Neural cell (in vitro differentiated cells): ENCODE measurements around the gene VIPR1. TPM values are rescaled to one million over a fixed set of nuclear protein-coding genes. Genes with fewer than 3 reads are reported as not detected.

ENCODE experiments used
- H2AFZ ChIP-seq: fragments of 200-600, 300-800 bp; sonication (generic), shearing (Covaris generic); 2 replicates; pipeline ENCODE4 v1.6.0; 2014; ENCODE audit warnings: low read depth, mild to moderate bottlenecking, antibody characterized with exemption, low read length, moderate library complexity
- H3F3A ChIP-seq: fragments of 200-600 bp; shearing (Covaris generic); 2 replicates; pipeline ENCODE4 v1.6.1; 2016; ENCODE audit warnings: mild to moderate bottlenecking, moderate library complexity, mixed read lengths, antibody characterized with exemption, low read length; ENCODE audit not compliant: insufficient read depth, poor library complexity, severe bottlenecking
- H3K27ac ChIP-seq: fragments of 200-600, 300-800 bp; sonication (generic), shearing (Covaris generic); 2 replicates; pipeline ENCODE4 v1.5.1; 2014; ENCODE audit warnings: mild to moderate bottlenecking, low read length, moderate library complexity
- H3K27me3 ChIP-seq: fragments of 300-800, 200-600 bp; sonication (generic), shearing (Covaris generic); 2 replicates; pipeline ENCODE4 v1.6.0; 2014; ENCODE audit warnings: mild to moderate bottlenecking, low read depth, low read length, moderate library complexity; ENCODE audit not compliant: insufficient read depth
- H3K36me3 ChIP-seq: fragments of 300-800, 200-600 bp; sonication (generic), shearing (Covaris generic); 2 replicates; pipeline ENCODE4 v1.5.1; 2014; ENCODE audit warnings: mild to moderate bottlenecking, antibody characterized with exemption, low read length, moderate library complexity; ENCODE audit not compliant: insufficient read depth
- H3K4me2 ChIP-seq: fragments of 300-800, 200-600 bp; sonication (generic), shearing (Covaris generic); 2 replicates; pipeline ENCODE4 v1.6.0; 2014; ENCODE audit warnings: mild to moderate bottlenecking, low read length
- H3K4me3 ChIP-seq: fragments of 300-800, 200-600 bp; sonication (generic), shearing (Covaris generic); 2 replicates; pipeline ENCODE4 v1.5.1; 2014; ENCODE audit warnings: mild to moderate bottlenecking, low read length, moderate library complexity
- H3K79me2 ChIP-seq: fragments of 200-600 bp; shearing (Covaris generic); replicated peaks from 2 replicates; pipeline ENCODE4 v1.6.0; 2014; ENCODE audit warnings: mild to moderate bottlenecking, low read length, moderate library complexity; ENCODE audit not compliant: insufficient read depth
- H3K9ac ChIP-seq: fragments of 300-800, 200-600 bp; sonication (generic), shearing (Covaris generic); 2 replicates; pipeline ENCODE4 v1.6.1; 2016; ENCODE audit warnings: mild to moderate bottlenecking, low read length, mixed read lengths
- H3K9me2 ChIP-seq: fragments of 200-600 bp; shearing (Covaris generic); 2 replicates; pipeline ENCODE4 v1.6.1; 2016; ENCODE audit warnings: mild to moderate bottlenecking, low read length, mixed read lengths; ENCODE audit not compliant: insufficient read depth
- H3K9me3 ChIP-seq: fragments of 200-600, 300-800 bp; sonication (generic), shearing (Covaris generic); 2 replicates; pipeline ENCODE4 v1.6.1; 2016; ENCODE audit warnings: mild to moderate bottlenecking, mixed run types, low read length, moderate library complexity, mixed read lengths
- H4K20me1 ChIP-seq: fragments of 200-600 bp; shearing (Covaris generic); 2 replicates; pipeline ENCODE4 v1.6.1; 2016; ENCODE audit warnings: mild to moderate bottlenecking, mixed run types; ENCODE audit not compliant: insufficient read depth
- CTCF ChIP-seq: fragments of 450-650 bp; IDR thresholded peaks from 2 replicates; pipeline ENCODE4 v1.5.1; 2014; ENCODE audit warnings: antibody characterized with exemption, mild to moderate bottlenecking, moderate library complexity; ENCODE audit not compliant: poor library complexity, severe bottlenecking
- EP300 ChIP-seq: fragments of 450-650 bp; conservative IDR thresholded peaks from 2 replicates; pipeline ENCODE4 v1.6.1; 2014; ENCODE audit warnings: antibody characterized with exemption, mild to moderate bottlenecking, moderate library complexity; ENCODE audit not compliant: poor library complexity, severe bottlenecking
- EZH2 ChIP-seq: fragments of 200-600, 300-800 bp; shearing (Covaris generic), sonication (generic); IDR thresholded peaks from 2 replicates; pipeline ENCODE4 v1.6.1; 2014; ENCODE audit warnings: antibody characterized with exemption, low read length, borderline replicate concordance, mild to moderate bottlenecking; ENCODE audit not compliant: insufficient read depth, poor library complexity, severe bottlenecking
- MXI1 ChIP-seq: fragments of 450-650 bp; conservative IDR thresholded peaks from 2 replicates; pipeline ENCODE4 v1.6.1; 2014; ENCODE audit warnings: antibody characterized with exemption, mild to moderate bottlenecking; ENCODE audit not compliant: poor library complexity, severe bottlenecking
- POLR2AphosphoS5 ChIP-seq: IDR thresholded peaks from 2 replicates; pipeline ENCODE4 v1.6.1; 2012
- RAD21 ChIP-seq: fragments of 450-650 bp; conservative IDR thresholded peaks from 2 replicates; pipeline ENCODE4 v1.6.1; 2014; ENCODE audit warnings: antibody characterized with exemption, mild to moderate bottlenecking, moderate library complexity
- REST ChIP-seq: IDR thresholded peaks from 2 replicates; pipeline ENCODE4 v1.6.1; 2012; ENCODE audit warnings: borderline replicate concordance
- SMC3 ChIP-seq: fragments of 450-650 bp; conservative IDR thresholded peaks from 2 replicates; pipeline ENCODE4 v1.6.1; 2014; ENCODE audit warnings: antibody characterized with exemption, mild to moderate bottlenecking, moderate library complexity; ENCODE audit not compliant: poor library complexity
- TAF1 ChIP-seq: IDR thresholded peaks from 2 replicates; pipeline ENCODE4 v1.6.1; 2012; ENCODE audit warnings: low read depth
- polyA plus RNA-seq: library from polyadenylated mRNA; depleted of rRNA; stranded (reverse); fragments of >200 nt; gene quantifications from 2 replicates; pipeline ENCODE4 v1.2.3, GENCODE V29; 2014

VIPR1 gene
- polyA plus RNA-seq, 1 donor from 2014 or later, result 1.6 TPM

- Histone ChIP-seq H3K9me3 (no peaks in the 10 kb centered on the region), H3K9ac (no peak overlapping the region), H3K27me3 (no peaks in the 10 kb centered on the region), H4K20me1 (no peaks in the 10 kb centered on the region), H3K4me2 (no peak overlapping the region), H3K9me2 (no peaks in the 10 kb centered on the region), H3K36me3 (no peaks in the 10 kb centered on the region), H3F3A (no peaks in the 10 kb centered on the region), H3K27ac (no peak overlapping the region), H3K79me2 (no peaks in the 10 kb centered on the region), H2AFZ (no peak overlapping the region), H3K4me3 (no peak overlapping the region)
- no peak for TF ChIP-seq POLR2AphosphoS5
Observed at GRCh38 chr3:42459151-42459550, 43.3 kb upstream of the VIPR1 start.

GRCh38 chr3:42461762-42462161 is 40.7 kb upstream of the VIPR1 start:
- no peak overlapping the region for H3K4me3 ChIP-seq
- H3K27me3 ChIP-seq, result no peaks in the 10 kb centered on the region
- no peaks in the 10 kb centered on the region for H4K20me1 ChIP-seq
- no peaks in the 10 kb centered on the region for H3K9me2 ChIP-seq
- no peak for TF ChIP-seq CTCF
- TF ChIP-seq POLR2AphosphoS5, result no peak
- no peak for TF ChIP-seq SMC3
- no peak for TF ChIP-seq EP300
- no peak for TF ChIP-seq REST
- TF ChIP-seq TAF1, result no peak
- no peak for TF ChIP-seq RAD21
- no peak for TF ChIP-seq EZH2
- no peak for TF ChIP-seq MXI1
- no peaks in the 10 kb centered on the region for H3F3A ChIP-seq
- H3K27ac ChIP-seq, result no peak overlapping the region
- H3K4me2 ChIP-seq, result no peak overlapping the region
- H3K36me3 ChIP-seq, result no peaks in the 10 kb centered on the region
- H2AFZ ChIP-seq, result no peak overlapping the region
- no peak overlapping the region for H3K9ac ChIP-seq
- no peaks in the 10 kb centered on the region for H3K79me2 ChIP-seq
- no peaks in the 10 kb centered on the region for H3K9me3 ChIP-seq

- no peaks in the 10 kb centered on the region for H3K36me3 ChIP-seq
- no peaks in the 10 kb centered on the region for H3F3A ChIP-seq
- no peak for TF ChIP-seq SMC3
- TF ChIP-seq EP300, result no peak
- no peaks in the 10 kb centered on the region for H3K27me3 ChIP-seq
- H3K9ac ChIP-seq, result no peak overlapping the region
- H3K4me2 ChIP-seq, result no peak overlapping the region
- no peaks in the 10 kb centered on the region for H4K20me1 ChIP-seq
- no peak overlapping the region for H3K4me3 ChIP-seq
- H3K27ac ChIP-seq, result no peak overlapping the region
- H3K9me2 ChIP-seq, result no peaks in the 10 kb centered on the region
- H3K9me3 ChIP-seq, result no peaks in the 10 kb centered on the region
- no peak overlapping the region for H2AFZ ChIP-seq
- H3K79me2 ChIP-seq, result no peaks in the 10 kb centered on the region
Observed at GRCh38 chr3:42463093-42463492, 39.4 kb upstream of the VIPR1 start.
